Epidermal melanocyte (primary cell): ENCODE results near the gene STAT4.

Experiments
- DNase-seq: peaks from one replicate; pipeline ENCODE4 v3.0.0; 2011; ENCODE audit warnings: low spot score; ENCODE audit not compliant: insufficient read length

The STAT4 gene

GRCh38 chr2:191083540-191083939 is 67.3 kb downstream of the STAT4 start:
- DNase-seq, result no peak

GRCh38 chr2:191082321-191082720 is 68.5 kb downstream of the STAT4 start:
- no peak for DNase-seq

GRCh38 chr2:191081411-191082155 is 69.2 kb downstream of the STAT4 start:
- DNase-seq, result no peak

- DNase-seq, result no peak
Observed at GRCh38 chr2:191078165-191078867, 72.5 kb downstream of the STAT4 start.

- no peak for DNase-seq
Observed at GRCh38 chr2:191070276-191070675, 80.5 kb downstream of the STAT4 start.

- no peak for DNase-seq
Observed at GRCh38 chr2:191069606-191070005, 81.2 kb downstream of the STAT4 start.

- DNase-seq, result no peak
Observed at GRCh38 chr2:191066919-191067233, 83.9 kb downstream of the STAT4 start.

- DNase-seq, result no peak
Observed at GRCh38 chr2:191066197-191066918, 84.4 kb downstream of the STAT4 start.

- DNase-seq, result no peak
Observed at GRCh38 chr2:191065785-191066184, 85.0 kb downstream of the STAT4 start.

GRCh38 chr2:191064590-191064989 is 86.2 kb downstream of the STAT4 start:
- DNase-seq, result no peak

GRCh38 chr2:191063584-191063983 is 87.2 kb downstream of the STAT4 start:
- DNase-seq, result no peak

- DNase-seq, result no peak
Observed at GRCh38 chr2:191061381-191061980, 89.3 kb downstream of the STAT4 start.

GRCh38 chr2:191059308-191059707 is 91.5 kb downstream of the STAT4 start:
- DNase-seq, result no peak

- no peak for DNase-seq
Observed at GRCh38 chr2:191056228-191056627, 94.6 kb downstream of the STAT4 start.

GRCh38 chr2:191053256-191053655 is 97.5 kb downstream of the STAT4 start:
- DNase-seq, result no peak

- no peak for DNase-seq
Observed at GRCh38 chr2:191051825-191052778, 98.7 kb downstream of the STAT4 start.

- DNase-seq, result no peak
Observed at GRCh38 chr2:191051177-191051576, 99.6 kb downstream of the STAT4 start.

GRCh38 chr2:191050640-191050987 is 100.2 kb downstream of the STAT4 start:
- no peak for DNase-seq

GRCh38 chr2:191049728-191050639 is 100.8 kb downstream of the STAT4 start:
- no peak for DNase-seq

GRCh38 chr2:191048073-191048472 is 102.7 kb downstream of the STAT4 start:
- DNase-seq, result no peak
